ENCODE results near the gene TMEM109.

DNA sequence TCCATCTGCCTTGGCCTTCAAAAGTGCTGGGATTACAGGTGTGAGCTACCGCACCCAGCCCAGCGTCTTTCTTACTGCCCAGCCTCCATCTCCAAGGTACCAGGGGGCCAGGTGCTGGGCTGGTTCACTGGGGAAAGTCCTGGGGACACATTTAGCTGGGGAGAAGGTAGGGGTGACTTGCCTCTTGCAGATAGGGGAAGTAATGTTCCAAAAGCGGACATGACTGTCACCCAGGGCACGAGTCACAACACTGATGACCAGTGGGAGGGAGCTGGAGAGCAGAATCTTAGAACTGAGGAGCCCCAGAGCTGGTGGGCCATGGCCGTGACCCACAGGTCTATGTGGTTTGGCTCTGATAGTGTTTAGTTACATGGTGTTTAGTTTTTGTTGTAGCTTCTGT lies 40.5 kb downstream of the TMEM109 start:
- TF ChIP-seq, protein P1, sequence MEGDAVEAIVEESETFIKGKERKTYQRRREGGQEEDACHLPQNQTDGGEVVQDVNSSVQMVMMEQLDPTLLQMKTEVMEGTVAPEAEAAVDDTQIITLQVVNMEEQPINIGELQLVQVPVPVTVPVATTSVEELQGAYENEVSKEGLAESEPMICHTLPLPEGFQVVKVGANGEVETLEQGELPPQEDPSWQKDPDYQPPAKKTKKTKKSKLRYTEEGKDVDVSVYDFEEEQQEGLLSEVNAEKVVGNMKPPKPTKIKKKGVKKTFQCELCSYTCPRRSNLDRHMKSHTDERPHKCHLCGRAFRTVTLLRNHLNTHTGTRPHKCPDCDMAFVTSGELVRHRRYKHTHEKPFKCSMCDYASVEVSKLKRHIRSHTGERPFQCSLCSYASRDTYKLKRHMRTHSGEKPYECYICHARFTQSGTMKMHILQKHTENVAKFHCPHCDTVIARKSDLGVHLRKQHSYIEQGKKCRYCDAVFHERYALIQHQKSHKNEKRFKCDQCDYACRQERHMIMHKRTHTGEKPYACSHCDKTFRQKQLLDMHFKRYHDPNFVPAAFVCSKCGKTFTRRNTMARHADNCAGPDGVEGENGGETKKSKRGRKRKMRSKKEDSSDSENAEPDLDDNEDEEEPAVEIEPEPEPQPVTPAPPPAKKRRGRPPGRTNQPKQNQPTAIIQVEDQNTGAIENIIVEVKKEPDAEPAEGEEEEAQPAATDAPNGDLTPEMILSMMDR (IDR thresholded peaks at IDR 0.05; ENCODE audit: insufficient read depth, low read depth, low read length), result no peak
- no peak for TF ChIP-seq EZH2 (IDR thresholded peaks at IDR 0.05; ENCODE audit: insufficient read depth, low read length)

All from astrocyte (in vitro differentiated cells and primary cell).